Activated CD4-positive, alpha-beta T cell treated with anti-CD3 and anti-CD28 coated beads for 48 hours (primary cell): Measurements from ENCODE around the gene AHR.

Source experiments
- DNase-seq: peaks from one replicate; pipeline ENCODE4 v3.0.0-alpha.2; 2020

Gene AHR

DNA sequence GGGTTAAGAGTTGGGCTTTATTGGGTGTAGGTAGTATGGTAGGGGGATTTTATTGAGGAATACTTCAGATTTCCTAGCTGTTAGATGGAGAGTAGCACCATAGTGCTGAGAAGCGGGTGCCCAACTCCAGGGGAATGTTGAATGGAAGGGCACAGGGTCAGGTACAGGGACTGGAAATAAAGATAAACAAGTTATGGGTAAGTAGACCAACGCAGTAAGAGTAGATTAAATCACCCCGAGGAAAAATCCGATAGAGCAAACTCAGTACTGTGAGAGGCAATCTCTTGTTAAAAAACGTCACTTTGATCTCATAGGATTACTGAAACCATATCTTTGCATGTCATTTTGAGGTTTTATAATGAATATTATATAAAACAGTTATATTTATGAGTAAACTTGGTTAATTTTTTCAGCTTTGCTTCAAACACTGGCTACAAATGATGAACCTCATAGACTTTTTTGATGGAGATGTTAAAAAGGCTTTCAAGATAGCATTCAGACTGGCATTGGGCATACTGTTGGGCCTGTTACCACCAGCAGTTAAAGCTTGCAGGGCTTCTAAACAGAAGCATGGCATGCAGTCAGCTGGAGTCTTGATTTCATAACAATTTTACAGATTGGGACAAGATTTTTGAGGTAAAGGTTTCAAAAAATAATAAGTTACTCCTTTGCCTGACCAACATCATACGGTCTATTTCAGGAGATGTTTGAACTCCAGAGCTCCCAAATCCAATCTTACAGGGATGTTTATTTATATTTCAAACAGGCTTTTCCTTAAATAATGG lies 7.1 kb downstream of the AHR start:
- DNase-seq = no peak

DNA sequence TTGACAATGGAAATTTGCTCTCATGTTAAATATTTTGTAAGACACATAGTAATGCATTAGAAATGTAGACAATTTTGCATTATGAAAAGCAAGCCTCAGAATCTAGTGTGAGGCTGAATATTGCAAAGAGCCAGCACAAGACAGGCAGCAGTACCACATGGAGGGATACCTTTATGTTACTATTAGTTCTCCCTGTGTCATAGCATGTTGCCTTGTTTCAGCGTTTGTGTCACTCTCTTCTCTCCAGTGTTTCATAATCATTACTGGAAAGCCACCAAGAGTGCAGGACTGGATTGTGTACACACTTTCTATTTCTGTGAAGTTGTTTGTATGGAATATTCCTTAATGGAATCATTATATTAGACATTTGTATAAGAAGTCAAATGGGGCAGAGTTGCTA lies 8.5 kb downstream of the AHR start:
- no peak for DNase-seq

DNA sequence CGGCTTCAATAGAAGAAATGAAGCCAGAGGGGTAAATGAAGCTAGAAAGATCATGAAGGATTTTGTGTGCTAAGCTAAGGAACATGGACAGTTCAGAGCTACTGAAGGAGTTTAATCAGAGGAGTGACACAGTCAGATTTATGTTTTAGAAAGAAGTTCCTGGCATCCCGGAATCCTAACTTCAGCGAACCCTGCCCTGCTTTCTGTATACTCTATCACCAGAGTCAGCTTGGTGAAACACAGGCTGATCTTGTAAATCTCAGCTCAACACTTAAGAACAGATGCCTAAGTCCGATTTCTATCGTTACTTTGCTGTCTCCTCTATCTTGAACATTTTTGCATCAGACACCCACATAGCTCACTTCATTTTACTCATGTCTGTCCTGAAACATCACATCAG lies 9.1 kb downstream of the AHR start:
- no peak for DNase-seq

DNA sequence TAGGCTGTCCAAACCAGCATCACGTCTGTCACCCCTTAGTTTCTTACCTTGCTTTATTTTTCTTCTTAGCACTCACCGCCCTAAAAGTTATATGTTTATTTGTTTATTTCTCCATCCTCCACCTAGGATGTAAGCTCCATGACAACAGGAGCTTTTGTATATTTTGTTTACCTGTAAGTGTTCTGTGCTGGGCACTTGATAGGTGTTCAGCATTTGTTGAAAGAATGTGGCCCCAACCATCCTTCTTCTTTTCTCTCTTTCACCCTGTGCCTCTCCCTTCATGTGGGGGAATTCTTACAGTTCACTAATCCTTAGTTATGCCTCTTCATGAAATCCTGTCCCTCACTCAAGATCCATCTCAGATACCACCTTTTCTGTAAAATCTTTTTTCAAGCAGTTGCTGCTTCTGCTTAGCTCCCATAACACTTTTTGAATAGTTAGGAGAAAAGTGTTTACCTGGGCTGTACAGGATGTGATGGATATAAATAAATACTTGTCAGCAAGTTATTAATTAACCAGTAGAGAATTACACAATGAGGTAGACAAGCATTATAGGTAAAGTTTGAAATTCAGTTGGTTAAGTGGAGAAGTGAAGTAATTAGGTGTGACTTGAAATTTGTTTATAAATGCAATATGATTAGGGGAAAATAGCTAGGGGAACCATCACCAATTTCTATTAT lies 9.7 kb downstream of the AHR start:
- DNase-seq = no peak

DNA sequence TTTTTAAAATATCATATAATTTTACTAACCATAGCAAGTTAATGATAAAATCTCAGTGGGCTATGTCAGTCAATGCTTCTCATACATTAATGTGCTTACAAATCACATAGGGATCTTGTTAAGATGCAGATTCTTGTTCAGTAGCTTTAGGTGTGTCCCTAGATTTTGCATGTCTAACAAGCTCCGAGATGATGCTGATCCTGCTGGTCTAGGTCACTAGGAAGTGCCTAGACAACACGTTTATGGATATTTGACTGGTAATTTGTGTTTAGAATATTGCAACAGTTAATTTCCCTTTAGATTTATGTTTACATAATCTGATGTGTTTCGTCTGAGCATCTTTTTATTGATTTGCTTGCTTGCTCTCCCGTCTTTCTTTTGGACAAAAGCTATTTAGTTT lies 12.7 kb downstream of the AHR start:
- DNase-seq = no peak

DNA sequence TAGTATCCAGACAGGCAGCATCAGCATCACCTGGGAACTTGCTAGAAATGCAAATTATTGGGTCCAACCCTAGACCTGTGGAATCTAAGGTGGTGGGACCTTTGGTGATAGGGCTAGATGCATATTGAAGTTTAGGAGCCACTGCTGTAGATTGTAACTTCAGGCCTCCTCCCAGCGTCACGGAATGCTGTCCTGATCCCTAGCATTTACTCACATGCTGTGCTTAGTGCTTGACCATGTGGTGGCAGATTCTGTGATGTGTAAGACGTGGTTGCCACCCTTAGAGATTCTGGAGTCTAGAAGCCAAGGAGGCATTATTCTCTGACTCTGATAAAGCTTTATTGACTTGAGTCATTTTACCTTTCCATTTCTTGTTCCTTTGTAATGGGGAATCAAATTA lies 13.5 kb downstream of the AHR start:
- no peak for DNase-seq

DNA sequence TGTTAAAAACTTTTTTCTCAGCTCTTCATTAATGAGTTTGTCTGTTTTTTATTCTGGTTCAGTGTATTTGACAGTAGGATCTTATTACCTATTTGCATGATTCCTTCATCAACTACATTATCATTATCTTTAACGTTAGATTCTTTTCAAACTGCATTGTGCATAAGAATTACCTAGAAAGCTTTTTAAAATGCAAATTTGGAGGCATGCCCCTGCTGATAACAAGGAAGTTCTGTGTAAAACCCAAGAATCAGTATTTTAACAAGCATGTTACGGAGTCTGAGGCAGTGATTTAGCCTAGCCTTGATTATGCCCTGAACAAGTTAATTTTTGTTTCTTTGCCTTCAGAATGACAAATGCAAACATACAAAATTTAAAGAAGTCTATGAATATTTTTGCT lies 14.2 kb downstream of the AHR start:
- DNase-seq = no peak

DNA sequence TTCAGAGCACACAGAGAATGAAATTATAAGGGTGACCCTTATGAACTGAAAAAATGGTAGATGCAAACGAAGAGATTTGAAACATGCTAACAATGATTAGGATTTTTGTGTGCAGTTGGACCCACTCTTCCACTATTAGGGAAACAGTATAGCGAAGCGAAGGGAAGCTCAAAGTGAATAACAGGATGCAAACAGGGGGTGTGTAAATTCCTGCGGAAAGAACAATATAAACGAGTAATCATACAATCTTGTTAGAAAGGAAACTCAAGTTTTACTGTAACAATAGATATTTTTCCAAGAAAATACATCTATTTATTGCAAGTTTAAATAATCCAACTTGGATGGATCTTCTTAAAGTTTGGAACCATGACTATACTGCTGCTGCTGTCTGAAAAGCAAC lies 14.7 kb downstream of the AHR start:
- DNase-seq = no peak

DNA sequence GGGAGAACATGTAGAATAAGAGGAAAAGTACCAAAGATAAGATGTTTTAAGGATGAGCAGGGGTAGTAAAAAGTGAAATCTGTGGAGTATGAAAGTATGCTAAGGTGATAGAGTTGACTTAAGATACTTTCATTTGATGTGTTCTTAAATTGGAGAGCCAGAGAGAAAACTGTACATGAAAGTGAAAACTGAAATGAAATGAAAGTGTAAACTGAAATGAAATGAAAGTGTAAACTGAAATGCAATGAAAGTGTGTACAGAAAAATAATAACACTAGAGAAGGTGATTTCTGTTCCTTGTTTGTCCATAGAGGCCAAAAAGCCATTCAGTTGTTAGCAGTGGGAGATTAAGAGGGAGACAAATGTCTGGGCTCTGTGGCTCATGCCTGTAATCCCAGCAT lies 17.5 kb downstream of the AHR start:
- no peak for DNase-seq

DNA sequence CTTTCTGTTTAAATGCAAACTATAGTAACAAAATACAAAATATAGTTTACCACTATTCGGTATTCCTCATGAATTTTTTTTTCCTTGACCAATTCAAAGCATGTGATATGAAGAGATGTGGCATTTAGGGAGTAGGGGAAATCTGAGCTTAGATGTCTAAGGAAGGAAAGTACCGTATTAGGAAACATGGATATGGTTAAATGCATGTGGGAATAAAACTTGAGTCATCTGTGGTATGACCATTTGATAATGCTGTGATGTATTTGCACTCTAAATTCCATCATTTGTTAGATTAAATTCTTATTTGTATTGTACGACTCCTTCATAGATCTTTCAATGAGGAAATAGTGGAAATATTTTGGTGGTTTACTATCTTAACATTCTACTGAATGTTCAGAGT lies 19.7 kb downstream of the AHR start:
- DNase-seq = no peak

DNA sequence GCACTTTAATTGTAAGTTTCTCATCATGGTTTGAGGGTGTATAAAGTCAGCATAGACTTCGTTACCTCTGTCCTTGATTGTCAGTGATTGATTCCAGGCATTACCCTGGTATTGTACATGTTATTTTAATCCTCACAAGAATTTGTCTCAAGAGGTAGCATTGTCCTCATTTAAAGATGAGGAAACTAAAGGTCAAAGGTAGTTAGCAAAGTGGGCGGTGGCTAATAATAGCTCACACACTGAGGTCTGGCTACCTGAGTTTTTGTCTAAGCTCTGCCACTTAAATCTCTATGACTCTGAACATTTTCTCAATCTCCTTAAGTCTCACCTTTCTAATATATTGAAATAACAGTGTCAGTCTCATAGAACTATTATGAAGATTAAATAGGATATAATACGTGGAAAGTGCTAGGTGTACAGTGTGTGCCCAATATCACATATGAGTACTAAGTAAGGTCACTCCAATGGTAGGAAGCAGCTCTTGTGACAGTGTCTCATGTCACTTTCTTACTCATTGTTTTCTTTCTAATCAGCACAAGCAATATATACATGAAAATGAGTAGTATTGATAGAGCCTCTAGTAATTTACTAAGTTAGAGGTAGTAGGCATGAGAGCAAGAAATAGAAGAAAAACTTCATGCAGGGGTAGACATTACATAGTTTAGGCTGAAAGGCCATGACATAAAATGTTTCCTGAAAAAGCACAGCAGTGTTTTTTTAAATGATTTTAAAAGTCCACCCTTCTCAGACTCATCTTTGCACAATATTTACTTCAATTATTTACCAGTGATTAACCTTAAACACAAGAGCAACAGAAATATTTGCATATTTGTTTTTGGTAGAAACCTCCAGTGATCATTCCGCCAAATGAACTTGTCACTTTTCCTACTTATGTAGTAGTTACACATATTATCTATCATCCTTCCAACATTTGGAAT lies 21.0 kb downstream of the AHR start:
- no peak for DNase-seq

DNA sequence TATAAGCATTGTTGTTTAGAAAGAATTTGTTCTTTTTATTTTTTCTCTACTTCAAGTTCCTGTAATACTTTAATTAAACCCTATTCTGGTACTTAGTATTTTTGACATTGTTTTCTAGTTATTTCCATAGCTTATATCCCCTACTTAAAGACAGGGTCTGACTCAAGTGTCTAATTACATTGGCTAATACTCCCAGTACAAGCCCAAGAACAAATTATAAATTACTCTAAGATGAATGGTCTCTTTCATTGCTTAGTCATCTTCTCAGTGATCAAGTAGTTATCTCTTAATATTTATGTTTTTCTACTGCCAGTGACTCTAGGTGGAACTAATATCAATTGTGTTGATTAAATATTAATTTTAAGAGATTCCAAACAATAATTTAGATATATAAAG lies 21.6 kb downstream of the AHR start:
- no peak for DNase-seq

DNA sequence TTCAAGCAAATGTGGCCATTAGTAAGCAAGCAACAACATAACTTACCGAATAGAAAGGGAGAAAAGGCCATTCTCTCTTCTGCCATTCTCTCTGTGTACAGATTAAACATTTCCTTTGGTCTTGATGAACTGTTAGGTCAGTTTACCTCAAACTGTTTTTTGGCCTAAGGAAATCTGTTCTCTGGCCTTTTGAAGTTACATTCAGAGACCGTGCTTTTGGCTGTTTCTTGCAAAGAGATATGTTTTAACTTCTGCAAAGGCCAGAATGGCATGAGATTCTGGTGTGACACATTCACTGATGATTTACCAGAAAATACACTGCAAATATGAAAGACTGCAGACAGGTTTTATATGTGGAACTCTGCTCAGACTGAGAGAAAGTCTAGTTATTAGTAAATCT lies 22.2 kb downstream of the AHR start:
- no peak for DNase-seq

DNA sequence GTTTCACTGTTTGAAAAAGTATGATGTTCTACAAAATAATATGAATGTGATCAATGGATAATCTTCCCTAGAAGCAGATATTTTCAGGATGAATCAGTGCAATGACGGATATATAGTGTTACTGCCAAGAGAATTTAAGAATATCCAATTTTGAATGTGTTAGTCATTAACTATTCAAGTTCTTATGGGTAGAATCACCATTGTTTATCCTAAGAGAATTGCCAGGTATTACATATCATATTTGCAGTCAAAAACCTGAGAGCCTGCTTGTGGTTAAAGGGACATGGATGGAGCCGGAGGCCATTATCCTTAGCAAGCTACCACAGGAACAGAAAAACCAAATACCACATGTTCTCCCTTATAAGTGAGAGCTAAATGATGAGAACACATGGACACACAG lies 26.9 kb downstream of the AHR start:
- no peak for DNase-seq

DNA sequence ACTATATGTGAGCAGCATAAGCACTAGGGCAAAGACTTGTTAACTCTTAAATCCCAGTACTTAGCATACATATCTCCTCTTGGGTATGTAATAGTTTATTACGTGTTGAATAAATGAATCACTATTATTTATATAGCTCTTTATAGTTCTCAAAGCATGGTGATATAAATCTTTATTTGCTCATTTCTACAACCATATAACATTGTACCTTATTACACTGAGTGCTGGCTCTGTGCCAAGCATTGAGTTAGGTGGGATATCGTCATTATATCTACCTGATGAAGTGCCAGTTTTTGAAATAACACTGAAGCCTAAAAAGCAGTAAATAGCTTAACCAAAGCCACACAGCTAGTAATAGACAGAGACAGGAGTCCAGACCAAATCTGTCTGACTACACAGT lies 27.9 kb downstream of the AHR start:
- DNase-seq = no peak

DNA sequence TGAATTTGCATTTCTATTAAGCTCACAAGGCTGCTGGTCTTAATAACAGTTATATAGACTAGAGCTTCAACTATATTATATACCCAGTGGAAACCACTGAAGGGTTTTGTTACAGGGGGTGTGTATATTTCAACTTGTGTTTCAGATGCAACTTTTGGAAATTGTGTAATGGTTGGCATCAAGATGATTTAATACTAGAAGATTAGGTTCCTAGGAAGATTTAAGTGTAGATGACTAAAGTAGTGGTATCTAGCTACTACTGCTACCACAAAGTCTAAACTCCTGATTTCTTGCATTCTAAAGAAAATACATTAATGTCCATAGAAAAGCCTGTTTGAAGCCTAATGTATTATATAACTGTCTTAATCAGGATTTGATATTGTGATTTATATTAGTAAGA lies 30.2 kb downstream of the AHR start:
- no peak for DNase-seq

DNA sequence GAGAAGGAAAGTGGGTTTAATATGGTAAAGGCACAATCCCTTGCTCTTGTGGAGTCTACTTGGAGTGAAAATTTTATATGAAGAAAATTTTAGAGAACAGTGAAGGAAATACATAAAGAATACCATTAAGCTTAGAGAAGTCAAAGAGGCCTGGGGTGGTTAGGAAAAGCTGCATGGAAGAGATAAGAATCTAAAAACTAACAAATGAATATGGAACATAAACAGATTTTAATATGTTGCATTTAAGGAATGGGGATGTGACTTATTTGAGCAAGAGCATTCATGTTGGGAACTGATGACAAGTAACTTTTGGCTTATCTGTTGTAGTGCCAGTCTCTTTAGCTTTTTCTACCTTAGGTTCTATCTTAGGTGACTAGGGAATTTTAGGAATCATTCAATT lies 31.0 kb downstream of the AHR start:
- DNase-seq = no peak

DNA sequence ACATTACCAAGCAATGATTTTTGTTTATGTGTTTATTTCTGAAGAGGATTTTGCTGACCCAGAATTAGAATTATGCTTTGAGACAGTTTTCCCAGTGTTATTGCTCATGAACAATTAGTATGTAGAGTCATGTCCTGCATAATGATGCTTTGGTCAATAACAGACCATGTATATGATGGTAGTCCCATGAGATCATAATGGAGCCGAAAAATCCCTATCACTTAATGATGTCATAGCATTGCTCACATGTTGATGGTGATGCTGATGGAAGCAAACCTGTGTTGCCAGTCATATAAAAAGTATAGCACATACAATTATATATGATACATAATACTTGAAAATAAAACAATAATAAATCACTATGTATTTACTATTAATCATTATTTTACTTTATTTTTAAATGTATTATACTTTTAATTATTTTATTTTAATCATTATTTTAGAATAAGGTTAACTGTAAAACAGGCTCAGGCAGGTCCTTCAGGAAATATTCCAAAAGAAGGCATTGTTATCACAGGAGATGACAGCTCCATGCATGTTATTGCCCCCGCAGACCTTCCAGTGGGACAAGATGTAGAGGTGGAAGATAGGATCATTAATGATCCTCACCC lies 33.5 kb downstream of the AHR start:
- no peak for DNase-seq

DNA sequence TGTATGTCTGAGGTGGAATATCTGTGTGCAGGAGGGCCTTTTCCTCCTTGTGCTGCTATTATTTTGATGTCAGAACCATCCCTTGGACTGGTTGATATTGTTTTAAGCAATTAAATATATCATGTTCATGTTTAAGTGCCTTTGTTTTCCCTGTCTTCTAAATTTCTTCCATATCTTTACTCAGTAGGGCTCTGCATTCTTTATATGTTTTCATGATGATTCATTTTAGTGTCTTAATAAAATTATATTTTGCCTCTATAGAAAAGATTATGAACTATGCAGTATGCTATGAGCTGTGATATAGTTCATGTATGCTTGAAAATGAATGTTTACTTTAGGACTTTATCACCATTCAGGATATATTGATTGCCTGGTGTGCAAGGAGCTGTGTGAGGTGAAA lies 34.8 kb downstream of the AHR start:
- no peak for DNase-seq

DNA sequence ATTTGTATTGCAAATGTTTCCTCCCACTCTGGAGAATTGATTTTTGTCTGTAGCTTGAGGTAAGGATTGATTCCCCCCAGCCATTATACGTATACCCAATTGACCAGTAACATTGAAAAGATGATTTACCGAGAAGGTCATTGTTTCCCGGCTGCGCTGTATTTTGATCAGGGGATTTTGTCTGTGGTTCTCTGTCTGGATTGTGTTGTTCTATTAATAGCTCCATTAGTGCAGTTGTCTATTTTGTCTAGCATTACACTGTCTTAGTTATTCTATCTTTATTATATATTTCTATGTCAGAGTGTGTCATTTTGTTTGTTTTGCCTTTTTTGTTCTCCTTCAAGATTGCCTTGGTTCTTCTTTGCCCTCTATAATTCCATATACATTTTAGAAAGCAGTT lies 37.7 kb downstream of the AHR start:
- DNase-seq = no peak

DNA sequence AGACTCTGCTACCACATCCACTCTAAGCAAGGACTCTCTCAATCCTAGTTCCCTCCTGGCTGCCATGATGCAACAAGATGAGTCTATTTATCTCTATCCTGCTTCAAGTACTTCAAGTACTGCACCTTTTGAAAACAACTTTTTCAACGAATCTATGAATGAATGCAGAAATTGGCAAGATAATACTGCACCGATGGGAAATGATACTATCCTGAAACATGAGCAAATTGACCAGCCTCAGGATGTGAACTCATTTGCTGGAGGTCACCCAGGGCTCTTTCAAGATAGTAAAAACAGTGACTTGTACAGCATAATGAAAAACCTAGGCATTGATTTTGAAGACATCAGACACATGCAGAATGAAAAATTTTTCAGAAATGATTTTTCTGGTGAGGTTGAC lies 40.7 kb downstream of the AHR start:
- no peak for DNase-seq

DNA sequence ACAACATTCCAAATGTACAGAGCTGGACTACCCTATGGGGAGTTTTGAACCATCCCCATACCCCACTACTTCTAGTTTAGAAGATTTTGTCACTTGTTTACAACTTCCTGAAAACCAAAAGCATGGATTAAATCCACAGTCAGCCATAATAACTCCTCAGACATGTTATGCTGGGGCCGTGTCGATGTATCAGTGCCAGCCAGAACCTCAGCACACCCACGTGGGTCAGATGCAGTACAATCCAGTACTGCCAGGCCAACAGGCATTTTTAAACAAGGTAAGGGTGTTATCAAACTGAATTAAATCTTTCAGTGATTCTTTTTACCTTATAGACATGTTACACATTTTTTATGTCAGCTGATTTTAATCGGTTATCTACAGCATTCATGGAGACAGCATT lies 41.5 kb downstream of the AHR start:
- DNase-seq = no peak

DNA sequence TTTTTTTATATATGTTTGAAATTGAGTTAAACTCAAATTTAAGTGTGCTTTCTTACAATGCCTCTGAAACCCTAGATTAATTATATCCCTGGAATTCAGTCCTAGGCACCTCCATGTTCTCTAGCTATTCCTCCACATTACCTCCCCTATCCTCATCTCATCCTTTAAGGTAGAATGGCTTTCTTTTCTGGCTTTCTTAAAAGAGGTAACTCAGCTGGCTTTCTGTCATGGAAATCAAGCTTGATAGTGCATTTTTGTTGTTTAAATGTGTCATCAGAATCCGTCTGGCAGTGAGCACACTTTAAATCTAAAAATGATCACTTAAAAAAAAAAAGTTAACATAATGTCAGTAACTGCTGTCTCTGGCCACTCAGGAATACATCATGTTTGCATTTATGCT lies 42.2 kb downstream of the AHR start:
- no peak for DNase-seq
